ENCODE data around the gene SNRNP27. TPM values are rescaled to one million over a fixed set of nuclear protein-coding genes. Genes with fewer than 3 reads are reported as not detected.
A peak's percentile ranks its signal among the peaks of the same experiment; 100 is the strongest.

Gene SNRNP27
- total and polyA plus RNA-seq, 2 of the 8 experiments (the other 6 are each of a cell fraction or from before 2014, with no cell fraction given): 11.1 to 40.5 TPM

- TF ChIP-seq SP4 (IDR thresholded peaks at IDR 0.05; ENCODE audit: low read length): no peak; the same call in 1 of the 2 replicates
- no peak for TF ChIP-seq CBX8 (IDR thresholded peaks at IDR 0.05; ENCODE audit: borderline replicate concordance, low read depth, low read length)
- peak; percentile 45 for TF ChIP-seq ASH2L (IDR thresholded peaks at IDR 0.05; ENCODE audit: low read length)
- peak; percentile 73 to 79; a peak in 2 of 4 replicates for TF ChIP-seq SIN3A (conservative IDR thresholded peaks at IDR 0.05 in 1 of 2, IDR thresholded peaks at IDR 0.05 in 1 of 2; ENCODE audit: low read depth in 1 of 2, low read length in 2 of 2)
- peak; percentile 60 for TF ChIP-seq PHF8 (conservative IDR thresholded peaks at IDR 0.05; ENCODE audit: low read depth, low read length)
- TF ChIP-seq CHD7 (IDR thresholded peaks at IDR 0.05; ENCODE audit: insufficient replicate concordance, low read length): no peak
- no peak for TF ChIP-seq EGR1 (IDR thresholded peaks at IDR 0.05; ENCODE audit: borderline replicate concordance, low read depth, low read length)
- no peak for TF ChIP-seq CEBPB (IDR thresholded peaks at IDR 0.05; ENCODE audit: low read depth, low read length)
- no peak for TF ChIP-seq CREB1 (IDR thresholded peaks at IDR 0.05)
- TF ChIP-seq BCL11A (IDR thresholded peaks at IDR 0.05; ENCODE audit: low read depth in 2 of 2, low read length in 2 of 2): no peak
These were observed 21.5 kb downstream of the SNRNP27 start, which contains the start of gene MXD1 (continued) for GRCh38 chr2:69914950-69915945.

All from H1 (cell line).